Smooth muscle cell (in vitro differentiated cells): Measurements from ENCODE around the gene PDYN. TPM values are rescaled to one million over a fixed set of nuclear protein-coding genes. Genes with fewer than 3 reads are reported as not detected.

Experiments
- DNase-seq: peaks from one replicate; lab custom pipeline; 2025; ENCODE audit not compliant: unreplicated experiment; lab: John Stamatoyannopoulos, UW
- H2AFZ ChIP-seq: fragments of 200-600 bp; sonication (generic); 2 replicates; pipeline ENCODE4 v1.6.0; 2016; ENCODE audit warnings: antibody characterized with exemption, low read depth, mild to moderate bottlenecking
- H3F3A ChIP-seq: fragments of 200-600 bp; sonication (generic); 2 replicates; pipeline ENCODE4 v1.6.0; 2017; ENCODE audit warnings: antibody characterized with exemption, low read depth
- H3K27ac ChIP-seq: fragments of 200-600 bp; sonication (generic); 2 replicates; pipeline ENCODE4 v1.5.1; 2016; ENCODE audit warnings: low read depth, mild to moderate bottlenecking
- H3K27me3 ChIP-seq: fragments of 200-600 bp; sonication (generic); 2 replicates; pipeline ENCODE4 v1.6.1; 2016; ENCODE audit warnings: low read depth, mild to moderate bottlenecking
- H3K36me3 ChIP-seq: fragments of 200-600 bp; sonication (generic); 2 replicates; pipeline ENCODE4 v1.5.1; 2016; ENCODE audit warnings: low read depth
- H3K4me1 ChIP-seq: fragments of 200-600 bp; sonication (generic); 2 replicates; pipeline ENCODE4 v1.5.1; 2016; ENCODE audit warnings: low read depth
- H3K4me2 ChIP-seq: fragments of 200-600 bp; sonication (generic); 2 replicates; pipeline ENCODE4 v1.6.0; 2016; ENCODE audit warnings: mild to moderate bottlenecking
- H3K4me3 ChIP-seq: fragments of 200-600 bp; sonication (generic); 2 replicates; pipeline ENCODE4 v1.5.1; 2016; ENCODE audit warnings: mild to moderate bottlenecking
- H3K79me2 ChIP-seq: fragments of 200-600 bp; sonication (generic); 2 replicates; pipeline ENCODE4 v1.6.0; 2016; ENCODE audit warnings: low read depth, mild to moderate bottlenecking
- H3K9ac ChIP-seq: fragments of 200-600 bp; sonication (generic); 2 replicates; pipeline ENCODE4 v1.6.0; 2016; ENCODE audit warnings: low read depth
- H3K9me3 ChIP-seq: fragments of 200-600 bp; sonication (generic); replicated peaks from 2 replicates; pipeline ENCODE4 v1.5.1; 2016; ENCODE audit warnings: low read depth
- H4K20me1 ChIP-seq: fragments of 200-600 bp; sonication (generic); 2 replicates; pipeline ENCODE4 v1.6.0; 2016; ENCODE audit warnings: low read depth
- CTCF ChIP-seq: fragments of 200-600 bp; sonication (generic); IDR thresholded peaks from 2 replicates; pipeline ENCODE4 v1.5.1; 2017; ENCODE audit warnings: borderline replicate concordance, mild to moderate bottlenecking, antibody characterized with exemption; ENCODE audit not compliant: insufficient read depth, poor library complexity, severe bottlenecking
- WGBS: methylation state at CpG from one replicate; pipeline ENCODE4 v1.1.7; 2016; ENCODE audit warnings: low lambda C conversion rate; 5-methylcytosine and 5-hydroxymethylcytosine counted together
- polyA plus RNA-seq: library from polyadenylated mRNA; unstranded; fragments of >200 nt; fragmentation: Nextera tagmentation; extraction: Ambion mirVana; gene quantifications from 2 replicates; pipeline ENCODE4 v1.2.1, GENCODE V29; 2016
- total RNA-seq: library from RNA; depleted of rRNA; stranded (reverse); fragments of >200 nt; gene quantifications from 2 replicates; pipeline ENCODE4 v1.2.3, GENCODE V29; 2014

The PDYN gene
- total and polyA plus RNA-seq, 2 experiments from 2014 or later, result not detected

DNA sequence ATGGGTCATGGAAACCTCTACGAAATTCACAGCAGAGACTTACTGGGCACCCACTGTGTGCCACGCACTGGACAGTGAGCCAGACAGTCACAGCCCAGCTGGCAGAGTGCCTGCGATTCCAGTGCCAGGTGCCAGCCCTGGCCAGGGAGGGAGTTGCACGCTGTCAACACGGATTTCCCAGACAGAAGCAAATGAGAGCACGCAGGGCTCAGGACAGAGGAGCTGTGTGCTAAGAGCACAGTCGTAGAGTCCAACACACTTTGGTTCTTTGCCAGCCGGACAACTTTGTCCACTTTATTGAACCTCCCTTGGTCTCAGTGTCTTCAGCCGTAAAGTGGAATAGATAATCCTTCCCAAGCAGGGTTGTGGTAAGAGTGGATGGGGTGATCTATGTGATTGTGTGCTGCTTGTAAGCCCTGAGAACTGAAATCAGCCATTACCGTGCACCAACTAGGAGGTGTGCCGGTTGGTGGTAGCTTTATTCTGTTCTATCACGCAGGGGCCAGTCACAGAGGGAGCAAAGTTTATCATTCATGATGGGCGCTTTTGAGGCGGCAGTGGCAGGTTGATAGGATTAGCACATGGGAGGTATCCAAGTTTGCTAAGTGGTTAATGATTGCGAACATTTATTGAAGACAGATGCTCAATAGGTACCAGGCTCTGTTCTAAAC, 58.0 kb downstream of the PDYN start:
- no peaks in the 10 kb centered on the region for H3K79me2 ChIP-seq
- WGBS, result 82% methylated on average over 15 of the region's 15 CpGs
- H3K4me1 ChIP-seq, result no peaks in the 10 kb centered on the region
- no peaks in the 10 kb centered on the region for H4K20me1 ChIP-seq
- no peaks in the 10 kb centered on the region for H3K36me3 ChIP-seq
- no peak overlapping the region for H3K9ac ChIP-seq
- no peak for DNase-seq
- no peak overlapping the region for H3K4me2 ChIP-seq
- no peak overlapping the region for H2AFZ ChIP-seq
- peak overlapping the region; percentile 23 for H3K27ac ChIP-seq
- H3K27me3 ChIP-seq, result no peaks in the 10 kb centered on the region
- TF ChIP-seq CTCF, result no peak
- no peak overlapping the region for H3K4me3 ChIP-seq
- H3K9me3 ChIP-seq, result no peaks in the 10 kb centered on the region
- H3F3A ChIP-seq, result no peaks in the 10 kb centered on the region

DNA sequence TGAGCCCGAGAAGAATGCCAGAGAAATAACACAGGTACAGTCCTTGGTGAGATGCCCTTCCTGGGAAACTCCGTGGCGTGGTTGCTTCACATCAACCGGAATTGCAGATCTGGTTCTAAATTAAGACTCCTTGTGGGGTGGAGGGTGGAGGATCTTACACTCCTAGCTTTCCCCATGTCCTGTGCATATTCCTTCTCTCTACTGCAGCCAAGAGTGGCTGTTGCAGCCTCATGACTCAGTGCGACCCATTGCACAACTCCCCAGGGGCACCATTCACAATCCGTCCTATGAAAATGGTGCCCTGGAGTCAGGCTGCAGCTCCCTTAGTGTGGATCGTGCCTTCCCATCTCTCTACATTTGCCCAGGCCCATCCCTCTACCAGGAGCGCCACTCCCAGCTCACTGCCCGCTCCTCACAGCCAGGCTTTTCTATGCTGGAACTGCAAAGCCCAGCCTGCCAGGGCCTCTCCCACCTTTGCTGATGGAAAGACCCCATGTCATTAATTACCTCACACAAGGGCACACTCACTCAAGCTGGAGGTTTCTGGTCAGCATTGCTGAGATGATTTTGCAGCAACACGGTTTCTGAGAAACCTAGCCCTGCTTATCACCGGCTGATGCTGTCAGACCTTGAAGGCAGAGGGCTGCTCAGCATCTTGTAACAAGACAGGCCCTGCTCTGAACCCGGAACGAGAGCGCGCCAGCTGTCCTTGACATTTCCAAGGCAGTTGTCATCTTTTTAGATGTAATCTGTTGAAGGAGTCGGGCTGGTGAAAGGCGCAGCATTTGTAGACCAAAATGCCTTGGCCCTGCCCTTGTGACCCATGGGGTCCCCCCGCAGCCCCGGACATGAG, 58.9 kb downstream of the PDYN start:
- peak overlapping the region; percentile 62 for H3K27ac ChIP-seq
- WGBS, result 51% methylated on average over 19 of the region's 19 CpGs
- DNase-seq, result peak; percentile 24
- H3K4me1 ChIP-seq, result no peaks in the 10 kb centered on the region
- H3K27me3 ChIP-seq, result no peaks in the 10 kb centered on the region
- no peak overlapping the region for H3K4me3 ChIP-seq
- no peaks in the 10 kb centered on the region for H3K36me3 ChIP-seq
- H3K4me2 ChIP-seq, result no peak overlapping the region
- no peaks in the 10 kb centered on the region for H3K79me2 ChIP-seq
- no peaks in the 10 kb centered on the region for H4K20me1 ChIP-seq
- H3K9ac ChIP-seq, result no peak overlapping the region
- no peaks in the 10 kb centered on the region for H3F3A ChIP-seq
- no peaks in the 10 kb centered on the region for H3K9me3 ChIP-seq
- H2AFZ ChIP-seq, result no peak overlapping the region
- TF ChIP-seq CTCF, result no peak

DNA sequence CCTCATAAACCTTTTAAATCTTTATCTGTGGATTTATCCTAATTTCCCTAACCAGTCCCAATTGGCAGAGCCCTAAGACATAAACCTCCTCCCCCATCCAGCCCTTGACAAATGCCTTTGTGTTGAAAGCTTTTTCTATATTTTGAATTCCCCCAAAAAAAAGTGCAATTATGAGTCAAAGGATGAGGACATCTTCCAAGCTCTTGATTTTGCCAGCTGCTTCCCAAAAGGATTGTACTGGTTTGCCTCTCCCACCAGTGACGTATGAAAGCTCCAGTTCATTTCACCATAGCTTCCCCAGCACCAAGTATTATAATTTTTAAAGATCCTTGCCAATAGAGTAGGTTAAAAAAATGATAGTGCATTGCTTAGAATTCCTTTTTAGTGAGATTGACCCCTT, 59.7 kb downstream of the PDYN start:
- peak overlapping the region; percentile 62 for H3K27ac ChIP-seq
- H4K20me1 ChIP-seq, result no peaks in the 10 kb centered on the region
- WGBS, result 59% methylated on average over 1 of the region's 1 CpG
- no peaks in the 10 kb centered on the region for H3K9me3 ChIP-seq
- H3K79me2 ChIP-seq, result no peaks in the 10 kb centered on the region
- H3F3A ChIP-seq, result no peaks in the 10 kb centered on the region
- no peaks in the 10 kb centered on the region for H3K36me3 ChIP-seq
- no peaks in the 10 kb centered on the region for H3K27me3 ChIP-seq
- H3K4me1 ChIP-seq, result no peaks in the 10 kb centered on the region
- no peak overlapping the region for H2AFZ ChIP-seq
- H3K9ac ChIP-seq, result no peak overlapping the region
- H3K4me2 ChIP-seq, result no peak overlapping the region
- TF ChIP-seq CTCF, result no peak
- H3K4me3 ChIP-seq, result no peak overlapping the region
- DNase-seq, result no peak

DNA sequence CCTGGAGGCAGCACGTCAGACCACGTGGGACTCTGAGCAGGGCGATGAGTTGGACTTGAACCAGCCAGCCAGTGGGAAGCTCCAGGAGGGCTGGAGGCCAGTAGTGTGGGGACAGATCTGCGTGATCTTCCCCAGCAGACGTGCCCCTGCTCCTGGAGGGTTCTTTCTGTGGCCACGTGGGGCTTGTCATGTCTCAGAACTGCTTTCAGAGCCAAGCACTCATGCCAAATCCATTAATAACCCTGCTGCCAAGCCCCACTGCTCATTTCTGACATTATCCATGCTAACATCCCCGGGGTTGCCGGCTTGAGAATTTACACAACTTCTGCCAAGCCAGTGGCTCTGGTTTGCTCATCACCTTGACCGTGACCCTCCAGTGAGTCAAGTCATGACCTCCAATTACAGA, 60.4 kb downstream of the PDYN start:
- WGBS, result 67% methylated on average over 9 of the region's 9 CpGs
- DNase-seq, result no peak
- H3K9ac ChIP-seq, result no peak overlapping the region
- H3K4me2 ChIP-seq, result no peak overlapping the region
- H3K9me3 ChIP-seq, result no peaks in the 10 kb centered on the region
- no peak for TF ChIP-seq CTCF
- no peak overlapping the region for H3K27ac ChIP-seq
- no peaks in the 10 kb centered on the region for H4K20me1 ChIP-seq
- no peaks in the 10 kb centered on the region for H3K4me1 ChIP-seq
- H3K36me3 ChIP-seq, result no peaks in the 10 kb centered on the region
- H2AFZ ChIP-seq, result no peak overlapping the region
- no peak overlapping the region for H3K4me3 ChIP-seq
- no peaks in the 10 kb centered on the region for H3K79me2 ChIP-seq
- H3K27me3 ChIP-seq, result no peaks in the 10 kb centered on the region
- H3F3A ChIP-seq, result no peaks in the 10 kb centered on the region
